ENCODE data around the gene PSG11.
"Not testable (repeated sequence)": the region's sequence is repeated elsewhere in the genome, so short reads cannot be mapped to it uniquely, and the experiment has no call there.

Gene PSG11

GRCh38 chr19:43026369-43026768, at the start of gene PSG11:
Gene PSG11 (minus strand): TSS chr19:43026469. CDS start chr19:43026372, 97 bp downstream.
- not testable (repeated sequence) for DNase-seq

GRCh38 chr19:43062418-43062817, 36.1 kb upstream of the PSG11 start:
- DNase-seq = not testable (repeated sequence)

GRCh38 chr19:43061326-43061725, 35.1 kb upstream of the PSG11 start:
- DNase-seq = not testable (repeated sequence)

GRCh38 chr19:43060254-43060653, 34.0 kb upstream of the PSG11 start:
- not testable (repeated sequence) for DNase-seq

- DNase-seq = not testable (repeated sequence)
These were observed 33.2 kb upstream of the PSG11 start for GRCh38 chr19:43059482-43059881.

GRCh38 chr19:43058440-43058839, 32.2 kb upstream of the PSG11 start:
- DNase-seq = not testable (repeated sequence)

- not testable (repeated sequence) for DNase-seq
These were observed 21.7 kb upstream of the PSG11 start for GRCh38 chr19:43047966-43048365.

- DNase-seq = not testable (repeated sequence)
These were observed 20.3 kb upstream of the PSG11 start for GRCh38 chr19:43046578-43046977.

GRCh38 chr19:43043492-43044180, 17.4 kb upstream of the PSG11 start:
- not testable (repeated sequence) for DNase-seq

- peak; percentile 14 for DNase-seq
These were observed 5.4 kb upstream of the PSG11 start for GRCh38 chr19:43031645-43032044.

- no peak for DNase-seq
These were observed 2.6 kb upstream of the PSG11 start for GRCh38 chr19:43028866-43029265.

- not testable (repeated sequence) for DNase-seq
These were observed 1.7 kb upstream of the PSG11 start for GRCh38 chr19:43027985-43028384.

- not testable (repeated sequence) for DNase-seq
These were observed 792 bp upstream of the PSG11 start for GRCh38 chr19:43027061-43027460.

GRCh38 chr19:43022098-43022497, 4.2 kb downstream of the PSG11 start:
- DNase-seq = not testable (repeated sequence)

- DNase-seq = not testable (repeated sequence)
These were observed 4.6 kb downstream of the PSG11 start for GRCh38 chr19:43021629-43022028.

GRCh38 chr19:43019588-43019987, 6.7 kb downstream of the PSG11 start:
- peak; percentile 1 for DNase-seq

GRCh38 chr19:43005841-43006240, 20.4 kb downstream of the PSG11 start:
- DNase-seq = not testable (repeated sequence)

- not testable (repeated sequence) for DNase-seq
These were observed 21.4 kb downstream of the PSG11 start for GRCh38 chr19:43004846-43005245.

GRCh38 chr19:43003634-43004033, 22.6 kb downstream of the PSG11 start:
- not testable (repeated sequence) for DNase-seq

GRCh38 chr19:43002948-43003347, 23.3 kb downstream of the PSG11 start:
- DNase-seq = not testable (repeated sequence)

- DNase-seq = not testable (repeated sequence)
These were observed 30.1 kb downstream of the PSG11 start for GRCh38 chr19:42996161-42996560.

- DNase-seq = not testable (repeated sequence)
These were observed 34.2 kb downstream of the PSG11 start for GRCh38 chr19:42992029-42992604.

GRCh38 chr19:42989851-42990250, 36.4 kb downstream of the PSG11 start:
- no peak for DNase-seq

- DNase-seq = not testable (repeated sequence)
These were observed 37.1 kb downstream of the PSG11 start for GRCh38 chr19:42989186-42989585.
